Inflammatory macrophage treated with lipopolysaccharide for 4 hours (primary cell): Measurements from ENCODE around the gene MRAP.

Experiments used
- DNase-seq: peaks from one replicate; pipeline ENCODE4 v3.0.0-alpha.2; 2020

MRAP gene

DNA sequence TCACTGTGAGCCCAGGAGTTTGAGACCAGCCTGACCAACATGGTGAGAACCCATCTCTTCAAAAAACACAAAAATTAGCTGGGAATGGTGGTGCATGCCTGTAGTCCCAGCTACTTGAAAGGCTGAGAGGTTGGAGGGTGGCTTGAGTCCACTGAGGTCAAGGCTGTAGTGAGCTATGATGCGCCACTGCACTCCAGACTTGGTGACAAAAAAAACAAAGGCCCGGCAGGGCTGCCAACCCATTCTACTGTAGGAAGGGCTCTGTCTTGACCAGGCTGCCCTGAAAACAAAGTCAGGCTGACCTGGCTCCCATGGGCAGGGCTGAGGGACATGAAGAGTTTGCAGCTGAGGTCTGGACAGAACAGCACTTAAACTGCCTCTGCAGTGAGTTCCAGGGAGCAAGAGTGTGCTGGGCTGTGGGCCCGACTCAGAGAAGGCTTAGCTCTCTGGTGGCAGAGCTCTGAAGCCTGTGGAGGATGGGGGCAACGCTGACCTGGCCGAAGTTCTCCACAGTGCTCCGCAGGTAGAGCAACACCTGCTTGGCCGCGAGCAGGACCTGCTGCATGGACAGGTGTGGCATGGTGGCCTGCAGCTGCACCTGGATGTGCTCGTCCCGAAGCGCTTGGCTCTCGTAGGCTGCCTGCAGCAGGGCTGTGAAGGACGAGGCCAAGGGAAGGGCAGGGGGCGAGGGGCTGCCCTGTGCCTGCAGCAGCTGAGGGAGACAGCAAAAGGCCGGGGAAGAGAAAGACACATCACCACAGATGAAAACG is 51.7 kb downstream of the MRAP start:
- no peak for DNase-seq

DNA sequence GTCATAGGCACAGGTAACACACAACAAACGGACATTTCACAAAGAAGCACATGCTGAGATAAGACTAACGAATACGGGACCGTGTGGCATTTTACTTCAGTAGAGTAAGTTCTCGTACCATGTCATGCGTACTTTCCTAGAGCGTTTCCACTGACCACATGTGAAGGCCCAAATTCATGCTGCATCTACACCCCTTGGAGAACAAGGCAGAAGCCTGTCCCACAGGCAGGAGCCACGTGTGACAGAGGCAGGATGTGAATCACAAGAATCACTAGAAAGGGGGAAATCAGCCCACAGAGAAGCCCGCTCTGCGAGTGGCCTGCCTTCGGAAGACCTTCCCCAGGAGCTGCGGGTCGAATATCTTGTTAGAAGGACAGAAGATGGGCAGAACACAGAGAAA is 52.3 kb downstream of the MRAP start:
- no peak for DNase-seq

DNA sequence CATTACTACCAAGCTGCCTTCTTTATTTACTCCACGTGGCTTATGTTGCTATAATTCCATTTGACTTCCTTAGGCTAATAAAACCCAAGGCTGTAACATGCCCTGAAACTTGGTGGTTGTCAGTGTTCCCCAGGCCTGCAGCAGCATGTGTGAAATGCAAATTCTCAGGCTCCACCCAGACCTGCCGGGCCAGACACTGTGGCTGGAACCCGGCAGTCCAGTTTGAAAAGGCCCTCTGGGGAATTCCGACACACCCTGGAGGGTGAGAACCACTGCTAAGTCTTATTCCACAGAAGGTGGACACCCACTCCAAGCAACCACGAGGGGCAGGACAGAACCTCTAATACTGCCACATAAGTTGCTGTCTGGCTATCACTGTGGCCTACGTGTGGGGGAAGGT is 52.8 kb downstream of the MRAP start:
- no peak for DNase-seq

DNA sequence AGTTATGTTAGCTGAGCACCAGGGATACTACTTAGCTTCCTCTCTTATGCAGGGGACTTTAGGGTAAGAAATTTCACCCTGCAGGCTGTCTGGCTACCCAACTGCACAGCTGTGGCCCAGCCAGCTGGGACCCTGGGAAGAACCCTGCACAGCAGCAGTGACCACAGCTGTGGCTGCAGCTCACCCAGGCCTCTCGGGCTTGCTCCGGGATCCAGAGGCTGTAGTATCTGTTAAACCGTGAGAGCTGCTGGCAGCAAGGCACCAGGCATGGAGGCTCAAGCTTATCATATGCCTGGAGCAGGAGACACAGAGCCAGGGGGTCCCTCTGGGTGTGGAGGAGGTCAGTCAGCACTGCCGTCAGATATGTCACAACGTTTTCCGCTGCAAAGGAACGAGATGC is 53.9 kb downstream of the MRAP start:
- no peak for DNase-seq

DNA sequence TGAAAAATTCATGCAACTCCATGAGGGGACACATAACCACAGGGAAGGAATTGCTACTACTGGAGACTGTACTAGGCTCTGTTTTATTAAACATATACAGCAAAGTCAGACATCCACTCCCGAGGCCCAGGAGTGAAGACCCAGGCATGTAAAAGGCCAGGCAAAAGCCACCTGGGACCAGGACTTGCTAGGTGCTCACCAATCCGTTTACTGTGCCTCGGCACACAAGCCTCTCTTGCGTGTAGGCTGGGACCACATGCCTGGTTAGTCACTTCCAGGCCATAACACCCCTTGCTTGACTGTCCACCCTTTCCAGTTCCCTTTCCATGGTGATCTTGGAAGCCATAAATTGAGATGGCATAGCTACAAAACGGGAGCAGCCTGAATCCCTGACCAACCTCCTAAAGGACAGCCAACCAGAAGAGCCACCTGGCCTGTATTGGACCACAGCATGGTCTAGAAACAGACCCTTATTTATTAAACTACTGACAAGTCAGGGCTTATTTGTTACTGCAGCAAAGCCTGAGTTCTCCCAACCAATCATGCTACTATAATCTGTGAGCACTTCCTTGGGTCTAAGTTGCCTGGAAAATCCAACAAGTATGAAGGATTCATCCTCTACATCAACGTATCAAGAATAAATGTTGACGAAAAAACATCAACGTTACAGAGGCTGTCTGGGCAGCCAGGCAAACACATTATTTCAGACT is 54.5 kb downstream of the MRAP start:
- no peak for DNase-seq

DNA sequence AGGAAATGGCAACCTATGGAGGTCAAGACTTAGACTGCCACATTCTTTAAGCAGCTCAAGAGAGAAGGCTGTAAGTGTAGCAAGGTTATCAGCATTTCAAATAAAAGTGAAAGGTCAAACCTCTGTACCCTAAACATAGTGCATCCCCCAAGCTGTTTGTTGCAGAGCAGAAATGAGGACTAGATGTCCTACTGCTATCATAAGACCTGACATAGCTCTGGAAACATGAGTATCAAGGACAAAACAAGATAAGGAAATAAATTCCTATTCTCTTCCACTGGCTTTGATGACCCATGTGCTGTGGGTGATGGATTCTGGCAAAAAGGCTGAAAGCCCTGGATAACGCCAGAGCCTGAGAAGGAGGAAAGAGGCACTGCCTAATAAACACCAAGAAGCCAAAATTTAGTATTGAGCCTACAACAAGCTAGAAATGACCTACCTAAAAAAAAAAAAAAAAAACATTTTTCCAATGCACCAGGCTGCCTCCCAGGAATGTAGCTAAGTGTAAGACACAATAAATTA is 58.3 kb downstream of the MRAP start:
- DNase-seq, result no peak

DNA sequence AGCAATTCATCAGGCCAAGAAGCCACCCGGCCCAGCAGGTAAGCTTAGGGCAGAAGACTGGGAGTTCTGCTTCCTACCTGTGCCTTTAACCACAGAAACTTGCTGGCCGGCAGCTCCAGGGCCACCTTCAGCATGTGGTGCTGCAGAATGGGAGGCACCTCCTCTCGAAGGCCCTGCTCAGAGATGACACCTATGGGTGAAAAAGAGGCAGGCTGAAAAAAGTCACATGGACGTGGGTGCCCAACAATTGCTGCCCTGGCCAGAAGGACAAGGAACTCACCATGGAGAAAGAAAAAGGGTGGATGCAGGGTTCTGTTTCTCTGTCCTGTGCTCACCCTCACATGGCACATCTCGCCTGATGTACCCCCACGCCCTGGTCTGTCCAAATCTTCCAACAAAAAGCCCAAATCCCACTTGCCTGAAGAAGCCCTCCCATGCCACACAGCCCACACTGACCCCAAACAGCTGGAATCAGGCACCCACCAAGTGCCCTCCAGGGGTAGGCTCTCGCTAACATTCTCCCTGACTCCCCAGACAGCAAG is 61.1 kb downstream of the MRAP start:
- DNase-seq, result no peak

DNA sequence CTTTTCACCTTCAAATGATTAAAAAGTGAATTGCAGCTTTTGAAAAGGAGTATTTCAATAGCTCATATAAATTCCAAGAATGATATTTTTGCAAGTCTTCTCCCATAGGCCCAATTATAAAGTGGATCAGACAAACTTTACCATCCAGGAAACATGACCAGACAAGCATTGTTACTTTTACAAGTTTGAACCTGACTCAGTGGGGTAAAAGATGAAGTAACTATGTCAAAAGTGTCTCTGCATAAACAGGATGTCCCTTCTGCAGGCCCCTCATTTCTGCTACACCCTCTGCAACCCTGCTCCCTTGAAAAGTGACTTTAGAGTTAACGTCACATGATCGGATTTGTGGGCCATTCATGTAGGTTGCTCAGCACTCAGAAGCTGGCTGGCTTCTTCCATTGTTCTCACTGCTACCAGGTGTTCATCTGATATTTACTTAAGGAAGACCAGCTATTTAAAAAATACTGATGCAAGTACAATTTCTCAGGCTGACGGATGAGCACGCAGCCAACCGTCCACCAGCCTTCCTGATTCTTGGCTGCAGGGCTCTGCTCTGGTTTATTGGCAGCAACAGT is 61.8 kb downstream of the MRAP start:
- DNase-seq, result no peak
